ENCODE results near the gene SPEM2.

DNA sequence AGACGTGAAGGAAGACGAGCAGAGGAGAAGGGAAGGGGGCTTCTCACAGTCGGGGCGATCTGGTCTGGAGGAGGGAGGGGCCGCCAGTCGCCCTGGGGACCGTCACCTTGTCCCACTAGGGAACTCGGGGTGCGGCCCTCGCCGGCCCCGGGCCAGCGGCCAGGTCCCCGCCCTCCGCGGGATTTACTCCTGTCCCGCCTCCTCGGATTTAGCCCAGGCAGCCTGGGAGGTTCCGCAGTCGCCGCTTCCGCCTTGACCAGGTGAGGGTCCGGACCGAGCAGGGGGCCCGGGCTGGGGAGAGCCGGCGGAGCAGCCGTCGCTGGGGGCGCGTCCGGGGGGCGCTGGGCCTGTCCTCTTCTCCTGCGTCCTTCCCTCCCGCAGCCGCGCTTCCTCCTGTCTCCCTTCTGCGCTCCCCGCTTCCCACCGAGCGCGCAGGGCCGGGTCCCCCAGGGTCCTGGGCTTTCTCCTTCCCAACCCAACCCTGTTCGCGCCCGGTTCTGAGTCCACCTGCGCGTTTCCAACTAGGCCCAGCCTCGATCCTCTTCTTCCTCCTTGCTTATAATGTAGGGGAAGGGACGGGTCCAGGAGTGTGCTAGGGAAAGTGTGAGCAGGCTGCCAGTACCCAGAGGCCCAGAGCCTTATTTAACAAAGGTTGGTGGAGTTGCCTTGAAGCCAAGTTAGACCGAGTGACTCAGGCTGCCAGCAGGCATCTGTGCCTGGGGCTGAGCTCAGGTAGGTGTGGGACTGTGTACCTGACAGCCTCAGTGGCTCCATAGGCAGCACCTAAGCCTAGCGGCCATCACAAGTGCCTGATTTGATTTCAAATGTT, 44.3 kb upstream of the SPEM2 start, which contains the start of gene TNK1:
- TF ChIP-seq, protein P1, sequence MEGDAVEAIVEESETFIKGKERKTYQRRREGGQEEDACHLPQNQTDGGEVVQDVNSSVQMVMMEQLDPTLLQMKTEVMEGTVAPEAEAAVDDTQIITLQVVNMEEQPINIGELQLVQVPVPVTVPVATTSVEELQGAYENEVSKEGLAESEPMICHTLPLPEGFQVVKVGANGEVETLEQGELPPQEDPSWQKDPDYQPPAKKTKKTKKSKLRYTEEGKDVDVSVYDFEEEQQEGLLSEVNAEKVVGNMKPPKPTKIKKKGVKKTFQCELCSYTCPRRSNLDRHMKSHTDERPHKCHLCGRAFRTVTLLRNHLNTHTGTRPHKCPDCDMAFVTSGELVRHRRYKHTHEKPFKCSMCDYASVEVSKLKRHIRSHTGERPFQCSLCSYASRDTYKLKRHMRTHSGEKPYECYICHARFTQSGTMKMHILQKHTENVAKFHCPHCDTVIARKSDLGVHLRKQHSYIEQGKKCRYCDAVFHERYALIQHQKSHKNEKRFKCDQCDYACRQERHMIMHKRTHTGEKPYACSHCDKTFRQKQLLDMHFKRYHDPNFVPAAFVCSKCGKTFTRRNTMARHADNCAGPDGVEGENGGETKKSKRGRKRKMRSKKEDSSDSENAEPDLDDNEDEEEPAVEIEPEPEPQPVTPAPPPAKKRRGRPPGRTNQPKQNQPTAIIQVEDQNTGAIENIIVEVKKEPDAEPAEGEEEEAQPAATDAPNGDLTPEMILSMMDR (conservative IDR thresholded peaks at IDR 0.05; ENCODE audit: low read depth, low read length) = no peak
- TF ChIP-seq POLR2A (IDR thresholded peaks at IDR 0.05; ENCODE audit: low read depth, low read length) (no peak), RAD21 (IDR thresholded peaks at IDR 0.05; ENCODE audit: low read length) (no peak), RFX5 (IDR thresholded peaks at IDR 0.05; ENCODE audit: low read depth, low read length) (no peak)
- TF ChIP-seq, protein P2, sequence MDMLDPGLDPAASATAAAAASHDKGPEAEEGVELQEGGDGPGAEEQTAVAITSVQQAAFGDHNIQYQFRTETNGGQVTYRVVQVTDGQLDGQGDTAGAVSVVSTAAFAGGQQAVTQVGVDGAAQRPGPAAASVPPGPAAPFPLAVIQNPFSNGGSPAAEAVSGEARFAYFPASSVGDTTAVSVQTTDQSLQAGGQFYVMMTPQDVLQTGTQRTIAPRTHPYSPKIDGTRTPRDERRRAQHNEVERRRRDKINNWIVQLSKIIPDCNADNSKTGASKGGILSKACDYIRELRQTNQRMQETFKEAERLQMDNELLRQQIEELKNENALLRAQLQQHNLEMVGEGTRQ (IDR thresholded peaks at IDR 0.05; ENCODE audit: low read depth, low read length) = no peak
